ENCODE measurements around the gene RAPGEF2. TPM values are rescaled to one million over a fixed set of nuclear protein-coding genes. Genes with fewer than 3 reads are reported as not detected.

Gene RAPGEF2
- total RNA-seq, 1 donor from 2014 or later, result 32.6 TPM

DNA sequence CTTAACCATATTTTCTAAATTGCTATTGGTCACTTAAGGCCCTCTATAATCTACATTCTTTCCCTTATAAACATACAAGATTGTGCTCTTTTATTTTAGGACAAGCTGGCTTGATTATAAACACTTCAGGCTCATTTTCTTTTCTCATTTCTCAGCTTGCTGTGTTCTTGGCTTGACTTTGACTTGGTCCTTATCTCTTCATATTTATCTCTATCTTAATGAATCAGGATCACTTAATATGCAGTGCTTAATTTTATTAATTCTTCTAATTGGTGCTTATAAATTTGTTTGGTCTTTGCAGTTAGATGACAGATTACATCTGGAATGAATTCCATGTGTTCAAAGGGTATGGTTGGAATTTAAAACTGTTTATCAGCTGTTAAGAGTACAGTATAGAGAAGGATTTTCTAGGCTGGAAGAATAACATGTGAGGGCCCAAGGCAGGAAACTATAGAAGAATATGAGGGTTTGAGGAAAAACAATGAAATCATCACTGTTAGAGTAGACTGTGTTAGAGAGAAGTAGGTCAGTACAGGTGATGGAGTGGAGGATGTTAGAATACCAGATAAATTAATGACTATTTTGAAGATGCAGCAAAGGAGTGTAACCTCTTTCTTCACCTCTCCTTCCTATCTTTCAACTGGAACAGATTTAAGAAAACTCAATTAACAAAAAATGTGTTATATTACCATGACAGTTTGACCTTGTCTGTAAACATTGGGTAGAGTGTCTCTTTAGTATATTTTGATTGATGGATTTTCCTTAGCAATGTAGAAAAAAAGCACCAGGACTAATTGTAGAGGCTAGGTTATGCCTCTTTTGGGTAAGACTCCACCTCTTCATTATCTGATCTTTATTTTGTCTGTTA, 169.6 kb downstream of the RAPGEF2 start:
- TF ChIP-seq, protein P1, sequence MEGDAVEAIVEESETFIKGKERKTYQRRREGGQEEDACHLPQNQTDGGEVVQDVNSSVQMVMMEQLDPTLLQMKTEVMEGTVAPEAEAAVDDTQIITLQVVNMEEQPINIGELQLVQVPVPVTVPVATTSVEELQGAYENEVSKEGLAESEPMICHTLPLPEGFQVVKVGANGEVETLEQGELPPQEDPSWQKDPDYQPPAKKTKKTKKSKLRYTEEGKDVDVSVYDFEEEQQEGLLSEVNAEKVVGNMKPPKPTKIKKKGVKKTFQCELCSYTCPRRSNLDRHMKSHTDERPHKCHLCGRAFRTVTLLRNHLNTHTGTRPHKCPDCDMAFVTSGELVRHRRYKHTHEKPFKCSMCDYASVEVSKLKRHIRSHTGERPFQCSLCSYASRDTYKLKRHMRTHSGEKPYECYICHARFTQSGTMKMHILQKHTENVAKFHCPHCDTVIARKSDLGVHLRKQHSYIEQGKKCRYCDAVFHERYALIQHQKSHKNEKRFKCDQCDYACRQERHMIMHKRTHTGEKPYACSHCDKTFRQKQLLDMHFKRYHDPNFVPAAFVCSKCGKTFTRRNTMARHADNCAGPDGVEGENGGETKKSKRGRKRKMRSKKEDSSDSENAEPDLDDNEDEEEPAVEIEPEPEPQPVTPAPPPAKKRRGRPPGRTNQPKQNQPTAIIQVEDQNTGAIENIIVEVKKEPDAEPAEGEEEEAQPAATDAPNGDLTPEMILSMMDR (IDR thresholded peaks at IDR 0.05; ENCODE audit: insufficient read depth, low read length, poor library complexity, severe bottlenecking), result no peak
- Histone ChIP-seq H3K27me3 (ENCODE audit: control insufficient read depth, insufficient read depth, low read length) (no peaks in the 10 kb centered on the region), H3K36me3 (ENCODE audit: control insufficient read depth, insufficient read depth, low read length) (no peaks in the 10 kb centered on the region), H3K4me3 (ENCODE audit: low read depth, low read length) (no peak overlapping the region)
- DNase-seq (ENCODE audit: low read depth), result no peak

DNA sequence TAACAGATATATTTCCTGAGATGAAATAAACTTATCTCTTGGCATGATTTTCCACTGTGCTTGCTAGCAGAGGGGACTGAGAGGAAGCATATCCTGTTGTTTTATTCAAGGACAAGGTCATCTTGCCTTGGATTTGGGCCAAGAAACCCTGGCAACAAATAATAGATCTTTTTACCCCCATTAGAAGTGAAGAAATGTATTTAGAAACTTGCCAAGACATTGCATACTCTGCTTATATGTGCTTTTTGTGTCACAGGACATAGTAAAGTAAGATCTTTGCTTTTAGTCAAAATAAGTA, 170.2 kb downstream of the RAPGEF2 start:
- Histone ChIP-seq H3K36me3 (ENCODE audit: control insufficient read depth, insufficient read depth, low read length) (no peaks in the 10 kb centered on the region), H3K4me3 (ENCODE audit: low read depth, low read length) (no peak overlapping the region), H3K27me3 (ENCODE audit: control insufficient read depth, insufficient read depth, low read length) (no peaks in the 10 kb centered on the region)
- DNase-seq (ENCODE audit: low read depth), result no peak
- TF ChIP-seq, protein P1 (IDR thresholded peaks at IDR 0.05; ENCODE audit: insufficient read depth, low read length, poor library complexity, severe bottlenecking), result no peak

DNA sequence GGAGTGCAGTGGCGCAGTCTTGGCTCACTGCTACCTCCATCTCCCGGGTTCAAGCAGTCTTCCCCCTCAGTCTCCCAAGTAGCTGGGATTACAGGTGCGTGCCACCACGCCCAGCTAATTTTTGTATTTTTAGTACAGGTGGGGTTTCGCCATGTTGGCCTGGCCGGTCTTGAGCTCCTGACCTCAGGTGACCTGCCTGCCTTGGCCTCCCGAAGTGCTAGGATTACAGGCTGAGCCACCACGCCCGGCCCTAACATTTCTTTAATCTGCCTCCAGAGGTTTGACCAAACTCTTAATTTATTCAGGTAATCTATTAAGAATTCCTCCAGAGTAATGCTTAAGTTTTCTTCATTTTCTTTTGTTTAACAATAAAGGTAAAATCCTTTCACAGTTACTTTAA, 171.0 kb downstream of the RAPGEF2 start:
- Histone ChIP-seq H3K4me3 (ENCODE audit: low read depth, low read length) (no peak overlapping the region), H3K36me3 (ENCODE audit: control insufficient read depth, insufficient read depth, low read length) (no peaks in the 10 kb centered on the region), H3K27me3 (ENCODE audit: control insufficient read depth, insufficient read depth, low read length) (no peaks in the 10 kb centered on the region)
- no peak for DNase-seq (ENCODE audit: low read depth)
- TF ChIP-seq, protein P1 (IDR thresholded peaks at IDR 0.05; ENCODE audit: insufficient read depth, low read length, poor library complexity, severe bottlenecking), result no peak

DNA sequence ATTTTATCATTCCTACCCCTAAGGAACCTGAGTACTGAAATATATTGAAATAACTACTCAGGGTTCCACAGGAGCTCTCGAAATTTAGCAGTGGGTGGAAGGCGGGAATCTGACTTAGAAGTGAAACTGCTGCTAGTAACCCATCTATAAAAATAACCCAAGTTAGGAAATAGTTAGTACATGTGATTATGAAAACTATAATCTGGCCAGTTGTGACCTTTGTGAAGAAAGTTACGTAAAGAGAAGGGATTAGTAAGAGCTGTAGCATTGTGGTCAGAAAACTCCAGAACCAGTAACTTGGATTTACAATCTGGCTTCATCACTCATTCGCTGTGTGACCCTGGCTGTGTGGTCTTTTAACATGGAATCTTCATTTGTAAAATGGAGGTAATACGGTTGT, 175.5 kb downstream of the RAPGEF2 start:
- no peaks in the 10 kb centered on the region for H3K36me3 ChIP-seq (ENCODE audit: control insufficient read depth, insufficient read depth, low read length)
- TF ChIP-seq, protein P1 (IDR thresholded peaks at IDR 0.05; ENCODE audit: insufficient read depth, low read length, poor library complexity, severe bottlenecking), result no peak
- no peaks in the 10 kb centered on the region for H3K27me3 ChIP-seq (ENCODE audit: control insufficient read depth, insufficient read depth, low read length)
- H3K4me3 ChIP-seq (ENCODE audit: low read depth, low read length), result no peak overlapping the region
- no peak for DNase-seq (ENCODE audit: low read depth)

DNA sequence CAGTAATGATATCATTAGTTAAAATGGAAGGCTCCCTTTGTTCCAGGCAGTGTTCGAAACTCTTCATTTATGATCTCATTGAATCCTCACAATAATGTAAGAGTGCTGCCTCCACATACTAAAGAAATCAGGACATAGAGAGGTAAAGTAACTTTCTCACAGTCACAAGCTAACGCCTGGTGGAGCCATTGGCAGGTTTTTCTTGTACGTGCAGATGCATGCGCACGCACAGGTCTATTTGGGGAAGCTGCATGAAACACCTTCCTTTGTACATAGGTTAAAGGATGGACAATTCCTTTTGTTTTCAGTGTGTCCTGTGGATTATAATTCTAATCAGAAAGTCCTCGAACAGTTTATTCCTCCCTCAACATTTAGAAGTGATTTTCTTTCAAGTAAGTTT, 176.2 kb downstream of the RAPGEF2 start:
- Histone ChIP-seq H3K27me3 (ENCODE audit: control insufficient read depth, insufficient read depth, low read length) (no peaks in the 10 kb centered on the region), H3K4me3 (ENCODE audit: low read depth, low read length) (no peak overlapping the region), H3K36me3 (ENCODE audit: control insufficient read depth, insufficient read depth, low read length) (no peaks in the 10 kb centered on the region)
- TF ChIP-seq, protein P1 (IDR thresholded peaks at IDR 0.05; ENCODE audit: insufficient read depth, low read length, poor library complexity, severe bottlenecking), result no peak
- DNase-seq (ENCODE audit: low read depth), result no peak
